ENCODE data around the gene PTBP1. TPM values are rescaled to one million over a fixed set of nuclear protein-coding genes. Genes with fewer than 3 reads are reported as not detected.
"Not testable (repeated sequence)": the region's sequence is repeated elsewhere in the genome, so short reads cannot be mapped to it uniquely, and the experiment has no call there.

The PTBP1 gene
- total RNA-seq, 2 donors from 2014 or later, result 604 to 619 TPM

DNA sequence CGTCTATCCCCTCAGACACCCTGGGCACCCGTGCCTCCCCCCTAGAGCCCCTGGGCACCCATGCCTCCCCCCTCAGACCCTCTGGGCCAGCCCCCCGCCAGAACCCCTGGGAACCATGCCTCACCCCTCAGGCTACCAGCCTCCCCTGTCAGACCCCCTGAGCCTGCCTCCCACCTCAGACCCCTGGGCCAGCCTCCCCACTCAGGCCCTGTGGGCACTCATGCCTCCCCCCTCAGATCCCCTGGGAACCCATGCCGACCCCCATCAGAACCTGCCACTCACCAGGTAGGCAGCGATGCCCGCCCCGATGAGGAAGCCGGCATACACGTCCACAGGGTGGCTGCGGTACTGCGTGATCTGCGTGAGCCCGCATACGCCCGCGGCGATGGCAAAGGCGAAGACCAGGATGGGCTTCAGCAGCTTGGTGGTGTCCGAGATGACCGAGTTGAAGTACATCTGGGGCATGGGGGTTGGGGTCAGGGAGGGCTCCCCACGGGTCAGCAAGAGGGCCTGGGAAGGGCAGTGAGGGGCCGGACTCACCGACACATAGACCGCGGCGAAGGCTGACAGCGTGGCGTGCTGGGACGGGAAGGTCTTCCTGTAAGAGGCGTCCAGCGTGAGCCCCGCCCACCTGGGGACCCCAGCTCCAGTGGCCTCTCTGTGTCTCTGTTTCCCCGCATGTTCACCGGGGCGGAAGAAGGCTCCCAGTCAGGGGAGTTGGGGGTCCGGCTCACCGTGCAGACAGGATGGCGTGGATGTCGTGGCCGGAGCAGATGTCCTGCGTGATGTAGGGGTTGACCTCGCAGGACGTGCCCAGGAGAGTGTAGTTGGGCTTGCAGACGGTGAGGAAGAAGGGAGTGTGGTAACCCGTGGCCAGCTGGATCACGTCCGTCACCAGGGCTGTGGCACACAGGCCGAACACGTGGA is 17.2 kb downstream of the PTBP1 start:
- Mint-ChIP-seq H3K4me3 (no peak overlapping the region), H3K36me3 (peaks cover 13% of the 10 kb centered on the region), H3K27me3 (no peaks in the 10 kb centered on the region), H3K9me3 (peaks cover 8% of the 10 kb centered on the region), H3K4me1 (ENCODE audit: low read depth in 2 of 2) (peaks cover 8 to 11% of the 10 kb centered on the region in 2 donors), H3K27ac (peak overlapping the region in 1 of 2 donors; percentile 21)
- DNase-seq (ENCODE audit: low spot score) (no peak), ATAC-seq (peak; percentile 2 to 8)

DNA sequence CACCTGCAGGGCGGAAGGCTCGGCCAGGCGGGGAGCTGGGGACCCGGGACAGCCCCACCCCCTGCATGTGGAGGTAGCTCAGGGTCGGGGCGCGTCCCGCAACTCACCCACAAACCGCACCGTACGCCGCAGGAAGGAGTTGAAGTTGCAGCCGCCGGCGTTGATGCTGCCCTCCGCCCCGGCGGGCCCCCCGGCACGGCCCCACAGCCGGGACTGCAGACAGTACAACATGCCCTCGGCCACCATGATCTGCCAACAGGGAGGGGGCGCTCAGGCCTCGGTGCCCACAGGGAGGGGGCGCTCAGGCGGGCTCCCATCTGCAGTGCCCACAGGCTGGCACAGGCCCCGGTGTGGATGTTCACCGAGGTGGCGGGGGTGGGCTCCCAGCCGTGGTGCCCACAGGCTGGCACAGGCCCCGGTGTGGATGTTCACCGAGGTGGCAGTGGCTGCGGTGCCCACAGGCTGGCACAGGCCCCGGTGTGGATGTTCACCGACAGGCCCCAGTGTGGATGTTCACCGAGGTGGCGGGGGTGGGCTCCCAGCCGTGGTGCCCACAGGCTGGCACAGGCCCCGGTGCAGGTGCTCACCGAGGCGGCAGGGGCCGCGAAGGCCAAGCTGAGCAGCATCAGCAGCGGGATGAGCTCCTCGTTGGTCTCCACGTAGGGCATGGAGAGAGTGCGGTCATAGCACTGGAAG is 18.0 kb downstream of the PTBP1 start:
- H3K4me3 Mint-ChIP-seq, result no peak overlapping the region

GRCh38 chr19:815775-816499 is 18.7 kb downstream of the PTBP1 start:
- Mint-ChIP-seq H3K4me1 (ENCODE audit: low read depth in 2 of 2) (peaks cover 8 to 11% of the 10 kb centered on the region in 2 donors), H3K9me3 (peaks cover 8% of the 10 kb centered on the region), H3K4me3 (no peak overlapping the region), H3K27me3 (no peaks in the 10 kb centered on the region), H3K36me3 (peaks cover 13% of the 10 kb centered on the region), H3K27ac (no peak overlapping the region)
- DNase-seq (ENCODE audit: low spot score) (no peak), ATAC-seq (peak in 1 of 2 donors; percentile 1)

More for the DNA sequence above, 18.0 kb downstream of the PTBP1 start:
- DNase-seq (ENCODE audit: low spot score) (no peak), ATAC-seq (peak; percentile 13 to 21)
- peaks cover 8 to 11% of the 10 kb centered on the region in 2 donors for H3K4me1 Mint-ChIP-seq (ENCODE audit: low read depth in 2 of 2)
- peaks cover 13% of the 10 kb centered on the region for H3K36me3 Mint-ChIP-seq
- peak overlapping the region in 1 of 2 donors; percentile 21 for H3K27ac Mint-ChIP-seq
- peaks cover 8% of the 10 kb centered on the region for H3K9me3 Mint-ChIP-seq
- no peaks in the 10 kb centered on the region for H3K27me3 Mint-ChIP-seq

DNA sequence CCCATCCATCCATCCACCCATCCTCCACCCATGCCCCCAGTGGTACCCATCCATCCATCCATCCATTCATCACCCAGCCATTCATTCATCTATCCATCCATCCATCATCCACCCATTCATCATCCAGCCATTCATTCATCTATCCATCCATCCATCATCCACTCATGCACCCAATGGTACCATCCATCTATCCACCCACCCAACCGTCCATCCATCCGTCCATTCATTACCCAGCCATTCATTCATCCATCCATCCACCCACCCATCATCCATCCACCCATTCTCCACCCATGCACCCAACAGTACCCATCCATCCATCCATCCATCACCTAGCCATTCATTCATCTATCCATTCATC is 19.2 kb downstream of the PTBP1 start:
- peaks cover 13% of the 10 kb centered on the region for H3K36me3 Mint-ChIP-seq
- H3K4me3 Mint-ChIP-seq, result no peak overlapping the region
- ATAC-seq, result no peak
- H3K4me1 Mint-ChIP-seq (ENCODE audit: low read depth in 2 of 2), result peaks cover 8 to 11% of the 10 kb centered on the region in 2 donors
- DNase-seq (ENCODE audit: low spot score), result no peak
- no peak overlapping the region for H3K27ac Mint-ChIP-seq
- H3K27me3 Mint-ChIP-seq, result no peaks in the 10 kb centered on the region
- H3K9me3 Mint-ChIP-seq, result peaks cover 8% of the 10 kb centered on the region

DNA sequence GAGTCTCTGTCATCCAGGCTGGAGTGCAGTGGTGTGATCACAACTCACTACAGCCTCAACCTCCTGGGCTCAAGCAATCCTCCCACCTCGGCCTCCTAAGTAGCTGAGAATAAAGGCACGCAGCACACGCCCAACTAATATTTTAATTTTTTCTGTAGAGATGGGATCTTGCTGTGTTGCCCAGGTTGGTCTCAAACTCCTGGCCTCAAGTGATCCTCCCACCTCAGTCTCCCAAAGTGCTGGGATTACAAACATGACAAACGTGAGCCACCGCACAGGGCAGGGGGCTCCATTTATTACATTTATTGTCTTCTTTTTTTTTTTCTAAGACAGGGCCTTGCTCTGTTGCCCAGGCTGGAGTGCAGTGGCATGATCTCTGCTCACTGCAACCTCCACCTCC is 23.0 kb downstream of the PTBP1 start:
- DNase-seq (ENCODE audit: low spot score); H3K4me3 Mint-ChIP-seq; H3K9me3 Mint-ChIP-seq; H3K27ac Mint-ChIP-seq; H3K27me3 Mint-ChIP-seq; ATAC-seq: not testable (repeated sequence)
- H3K4me1 Mint-ChIP-seq (ENCODE audit: low read depth in 2 of 2), result peaks cover 8 to 11% of the 10 kb centered on the region in 2 donors
- H3K36me3 Mint-ChIP-seq, result peaks cover 13% of the 10 kb centered on the region

- no peak for ATAC-seq
- H3K4me1 Mint-ChIP-seq (ENCODE audit: low read depth in 2 of 2), result peaks cover 3 to 4% of the 10 kb centered on the region in 2 donors
- H3K36me3 Mint-ChIP-seq, result peaks cover 6% of the 10 kb centered on the region
- peaks cover 3% of the 10 kb centered on the region for H3K9me3 Mint-ChIP-seq
- H3K27me3 Mint-ChIP-seq, result peaks cover 0 to 8% of the 10 kb centered on the region in 2 donors
- no peak overlapping the region for H3K4me3 Mint-ChIP-seq
- DNase-seq (ENCODE audit: low spot score), result peak; percentile 60
- no peak overlapping the region for H3K27ac Mint-ChIP-seq
Measured at GRCh38 chr19:821231-821824, 24.1 kb downstream of the PTBP1 start.

GRCh38 chr19:821825-822503 is 24.7 kb downstream of the PTBP1 start, which contains the start of gene PLPPR3:
Gene PLPPR3, minus strand, starts transcription at chr19:821955. Its CDS starts 396 bp downstream, at chr19:821559.
- no peaks in the 10 kb centered on the region for H3K36me3 Mint-ChIP-seq
- H3K27ac Mint-ChIP-seq, result no peak within 1 kb of the TSS
- DNase-seq (ENCODE audit: low spot score) (peak; percentile 53), ATAC-seq (peak in 1 of 2 donors; percentile 34)
- no peak within 1 kb of the TSS for H3K4me3 Mint-ChIP-seq
- no peaks in the 10 kb centered on the region for H3K4me1 Mint-ChIP-seq (ENCODE audit: low read depth in 2 of 2)
- peaks cover 0 to 8% of the 10 kb centered on the region in 2 donors for H3K27me3 Mint-ChIP-seq
- no peaks in the 10 kb centered on the region for H3K9me3 Mint-ChIP-seq

DNA sequence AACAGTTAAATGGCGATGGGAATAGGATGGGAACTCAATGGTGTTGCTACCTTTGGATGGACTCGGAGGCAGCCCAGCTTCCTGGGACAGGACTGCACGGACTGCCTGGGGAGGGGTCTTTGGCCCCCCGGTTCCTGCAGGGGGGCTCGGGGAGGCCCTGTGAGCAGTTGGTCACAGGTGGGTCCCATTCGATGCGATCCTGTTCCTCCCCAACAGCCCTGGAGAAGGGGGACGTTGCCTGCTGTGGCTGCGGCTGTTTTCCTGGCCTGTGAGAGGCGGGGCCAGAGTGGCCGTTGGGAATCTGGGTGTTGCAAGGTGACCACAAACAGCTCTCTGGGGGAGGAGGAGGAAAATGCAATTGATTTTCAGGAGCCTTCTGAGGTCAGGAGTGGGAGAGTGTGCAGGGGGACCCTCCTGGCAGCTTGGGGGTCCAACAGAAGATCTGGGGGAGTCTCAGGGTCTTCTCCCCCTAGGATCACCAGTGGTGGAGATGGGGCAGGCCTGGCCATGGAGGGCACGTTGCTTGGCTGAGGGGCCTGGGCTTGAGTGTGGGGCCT is 26.4 kb downstream of the PTBP1 start:
- ATAC-seq (no peak), DNase-seq (ENCODE audit: low spot score) (peak; percentile 39)
- no peak overlapping the region for H3K27ac Mint-ChIP-seq
- H3K9me3 Mint-ChIP-seq, result no peaks in the 10 kb centered on the region
- no peak overlapping the region for H3K4me3 Mint-ChIP-seq
- no peaks in the 10 kb centered on the region for H3K4me1 Mint-ChIP-seq (ENCODE audit: low read depth in 2 of 2)
- no peaks in the 10 kb centered on the region for H3K36me3 Mint-ChIP-seq
- peaks cover 0 to 8% of the 10 kb centered on the region in 2 donors for H3K27me3 Mint-ChIP-seq

GRCh38 chr19:824885-825284 is 27.6 kb downstream of the PTBP1 start:
- Mint-ChIP-seq H3K27ac (no peak overlapping the region), H3K4me1 (ENCODE audit: low read depth in 2 of 2) (no peaks in the 10 kb centered on the region), H3K27me3 (peaks cover 0 to 8% of the 10 kb centered on the region in 2 donors), H3K36me3 (no peaks in the 10 kb centered on the region), H3K4me3 (no peak overlapping the region), H3K9me3 (no peaks in the 10 kb centered on the region)
- ATAC-seq (peak in 1 of 2 donors; percentile 2), DNase-seq (ENCODE audit: low spot score) (peak; percentile 39)

DNA sequence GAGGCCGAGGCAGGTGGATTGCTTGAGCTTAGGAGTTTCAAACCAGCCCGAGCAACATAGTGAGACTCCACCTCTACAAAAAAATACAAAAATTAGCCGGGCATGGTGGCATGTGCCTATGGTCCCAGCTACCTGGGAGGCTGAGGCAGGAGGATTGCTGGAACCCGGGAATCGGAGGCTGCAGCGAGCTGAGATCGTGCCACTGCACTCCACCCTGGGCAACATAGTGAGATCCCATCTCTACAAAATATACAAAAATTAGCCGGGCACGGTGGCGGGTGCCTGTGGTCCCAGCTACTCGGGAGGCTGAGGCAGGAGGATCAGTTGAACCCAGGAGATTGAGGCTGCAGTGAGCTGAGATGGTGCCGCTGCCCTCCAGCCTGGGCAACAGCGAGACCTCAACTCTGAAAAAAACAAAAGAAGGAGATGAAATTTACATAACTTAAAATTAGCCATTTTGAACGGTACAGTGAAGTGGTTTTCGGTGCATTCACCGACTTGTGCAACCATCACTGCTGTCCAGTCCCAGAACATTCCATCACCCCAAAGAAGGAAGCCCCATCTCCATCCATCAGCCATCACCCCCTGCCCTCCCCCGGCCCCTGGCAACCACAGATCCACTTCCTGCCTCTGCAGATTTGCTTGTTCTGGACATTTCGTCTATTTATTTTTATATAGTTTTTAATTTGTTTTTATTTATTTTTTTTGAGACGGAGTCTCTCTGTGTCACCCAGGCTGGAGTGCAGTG is 28.8 kb downstream of the PTBP1 start:
- H3K4me1 Mint-ChIP-seq (ENCODE audit: low read depth in 2 of 2), result no peaks in the 10 kb centered on the region
- ATAC-seq (no peak), DNase-seq (ENCODE audit: low spot score) (no peak)

GRCh38 chr19:827314-827709 is 30.1 kb downstream of the PTBP1 start:
- Mint-ChIP-seq H3K36me3 (no peaks in the 10 kb centered on the region), H3K27me3 (peaks cover 0 to 8% of the 10 kb centered on the region in 2 donors), H3K4me3 (no peak overlapping the region), H3K9me3 (no peaks in the 10 kb centered on the region), H3K4me1 (ENCODE audit: low read depth in 2 of 2) (no peaks in the 10 kb centered on the region), H3K27ac (no peak overlapping the region)
- DNase-seq (ENCODE audit: low spot score) (no peak), ATAC-seq (peak in 1 of 2 donors; percentile 2)

More for the DNA sequence above, 28.8 kb downstream of the PTBP1 start:
- Mint-ChIP-seq H3K27ac (no peak overlapping the region), H3K9me3 (no peaks in the 10 kb centered on the region), H3K36me3 (no peaks in the 10 kb centered on the region), H3K27me3 (peaks cover 0 to 8% of the 10 kb centered on the region in 2 donors), H3K4me3 (no peak overlapping the region)

DNA sequence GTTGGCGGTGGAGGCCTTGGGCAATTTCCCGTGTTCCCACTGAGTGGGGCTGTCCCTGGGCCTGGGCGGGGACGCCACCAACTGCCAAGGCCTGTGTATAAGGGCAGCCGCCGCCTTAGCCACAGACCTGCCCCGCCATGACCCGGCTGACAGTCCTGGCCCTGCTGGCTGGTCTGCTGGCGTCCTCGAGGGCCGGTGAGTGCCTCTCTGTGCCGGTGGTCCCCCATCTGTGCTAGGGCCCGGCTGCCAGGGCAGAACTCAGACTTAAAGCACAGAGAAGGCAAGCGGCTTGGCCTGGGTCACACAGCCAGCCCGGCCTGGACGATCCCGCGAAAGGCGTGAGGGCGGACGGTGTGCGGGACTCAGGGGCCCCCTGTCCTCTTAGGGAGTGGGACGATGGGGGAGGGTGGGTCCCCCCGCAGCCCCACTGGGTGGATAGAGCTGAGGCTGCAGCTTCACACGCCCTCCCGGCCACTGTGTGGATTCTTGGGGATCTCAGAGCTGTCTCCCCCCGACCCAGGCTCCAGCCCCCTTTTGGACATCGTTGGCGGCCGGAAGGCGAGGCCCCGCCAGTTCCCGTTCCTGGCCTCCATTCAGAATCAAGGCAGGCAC is 30.6 kb downstream of the PTBP1 start, which contains the start of gene AZU1:
AZU1 (plus strand) TSS at position 128 of the 612 bp plus-strand sequence; CDS start at position 138, 10 bp downstream.
- no peaks in the 10 kb centered on the region for H3K9me3 Mint-ChIP-seq
- H3K36me3 Mint-ChIP-seq, result no peaks in the 10 kb centered on the region
- H3K4me3 Mint-ChIP-seq, result no peak within 1 kb of the TSS
- no peaks in the 10 kb centered on the region for H3K4me1 Mint-ChIP-seq (ENCODE audit: low read depth in 2 of 2)
- ATAC-seq, result peak; percentile 41 to 44
- no peak for DNase-seq (ENCODE audit: low spot score)
- H3K27ac Mint-ChIP-seq, result no peak within 1 kb of the TSS
- H3K27me3 Mint-ChIP-seq, result peaks cover 0 to 8% of the 10 kb centered on the region in 2 donors

All from natural killer cell treated with Interleukin-12 subunit alpha and Interleukin-12 subunit beta and Interleukin-15 and Interleukin-18, amount 100 ng/mL, for 72 hours (primary cell).